ENCODE measurements around the gene CLCN4.

- TF ChIP-seq CTCF (IDR thresholded peaks at IDR 0.05): no peak
- TF ChIP-seq EZH2 (IDR thresholded peaks at IDR 0.05; ENCODE audit: borderline replicate concordance, insufficient read depth, low read depth, low read length, poor library complexity, severe bottlenecking): no peak
Measured at GRCh38 chrX:10126834-10127233, 29.9 kb upstream of the CLCN4 start.
